Measurements from ENCODE around the gene CIB2.

DNA sequence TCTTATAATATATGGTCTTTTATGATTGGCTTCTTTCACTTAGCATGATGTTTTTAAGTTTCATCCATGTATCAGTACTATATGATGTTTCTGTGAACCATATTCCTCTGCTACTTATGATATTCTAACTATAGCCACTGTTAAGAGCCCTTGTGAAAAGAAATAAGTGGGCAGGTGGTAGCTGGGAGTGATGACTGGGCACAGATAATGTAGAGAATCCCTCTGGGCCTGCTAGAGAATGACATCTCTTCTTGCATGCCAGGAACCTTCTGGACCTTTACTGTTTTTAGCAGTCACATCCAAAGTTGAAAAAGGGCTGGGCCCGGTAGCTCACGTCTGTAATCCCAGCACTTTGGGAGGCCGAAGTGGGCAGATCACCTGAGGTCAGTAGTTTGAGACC, 28.1 kb upstream of the CIB2 start:
- TF ChIP-seq, protein P1, sequence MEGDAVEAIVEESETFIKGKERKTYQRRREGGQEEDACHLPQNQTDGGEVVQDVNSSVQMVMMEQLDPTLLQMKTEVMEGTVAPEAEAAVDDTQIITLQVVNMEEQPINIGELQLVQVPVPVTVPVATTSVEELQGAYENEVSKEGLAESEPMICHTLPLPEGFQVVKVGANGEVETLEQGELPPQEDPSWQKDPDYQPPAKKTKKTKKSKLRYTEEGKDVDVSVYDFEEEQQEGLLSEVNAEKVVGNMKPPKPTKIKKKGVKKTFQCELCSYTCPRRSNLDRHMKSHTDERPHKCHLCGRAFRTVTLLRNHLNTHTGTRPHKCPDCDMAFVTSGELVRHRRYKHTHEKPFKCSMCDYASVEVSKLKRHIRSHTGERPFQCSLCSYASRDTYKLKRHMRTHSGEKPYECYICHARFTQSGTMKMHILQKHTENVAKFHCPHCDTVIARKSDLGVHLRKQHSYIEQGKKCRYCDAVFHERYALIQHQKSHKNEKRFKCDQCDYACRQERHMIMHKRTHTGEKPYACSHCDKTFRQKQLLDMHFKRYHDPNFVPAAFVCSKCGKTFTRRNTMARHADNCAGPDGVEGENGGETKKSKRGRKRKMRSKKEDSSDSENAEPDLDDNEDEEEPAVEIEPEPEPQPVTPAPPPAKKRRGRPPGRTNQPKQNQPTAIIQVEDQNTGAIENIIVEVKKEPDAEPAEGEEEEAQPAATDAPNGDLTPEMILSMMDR (IDR thresholded peaks at IDR 0.05), result no peak
- no peak for TF ChIP-seq POLR2A (IDR thresholded peaks at IDR 0.05)
